Stimulated activated CD4-positive, alpha-beta T cell treated with anti-CD3 and anti-CD28 coated beads, Interleukin-4, amount 100 ng/mL, for 24 hours (primary cell): ENCODE data around the gene TTR.

Experiments used
- DNase-seq: peaks from one replicate; pipeline ENCODE4 v3.0.0-alpha.2; 2020

Gene TTR

GRCh38 chr18:31591628-31592027, at the start of gene TTR:
TSS of gene TTR (plus strand) at chr18:31591877. CDS start at chr18:31591903, 26 bp downstream.
- DNase-seq: no peak

DNA sequence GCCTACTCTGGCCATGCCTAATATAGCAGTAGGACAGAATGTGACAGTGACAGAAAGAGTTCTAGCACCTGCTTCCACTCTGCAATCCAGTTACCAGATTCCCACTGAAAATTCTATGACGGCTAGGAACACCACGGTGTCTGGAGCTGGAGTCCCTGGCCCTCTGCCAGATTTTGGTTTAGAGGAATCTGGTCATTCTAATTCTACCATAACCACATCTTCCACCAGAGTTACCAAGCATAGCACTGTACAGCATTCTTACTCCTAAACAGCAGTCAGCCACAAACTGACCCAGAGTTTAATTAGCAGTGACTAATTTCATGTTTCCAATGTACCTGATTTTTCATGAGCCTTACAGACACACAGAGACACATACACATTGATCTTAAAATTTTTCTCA, 45.2 kb upstream of the TTR start:
- DNase-seq: no peak

GRCh38 chr18:31548853-31549252, 42.8 kb upstream of the TTR start:
- no peak for DNase-seq

DNA sequence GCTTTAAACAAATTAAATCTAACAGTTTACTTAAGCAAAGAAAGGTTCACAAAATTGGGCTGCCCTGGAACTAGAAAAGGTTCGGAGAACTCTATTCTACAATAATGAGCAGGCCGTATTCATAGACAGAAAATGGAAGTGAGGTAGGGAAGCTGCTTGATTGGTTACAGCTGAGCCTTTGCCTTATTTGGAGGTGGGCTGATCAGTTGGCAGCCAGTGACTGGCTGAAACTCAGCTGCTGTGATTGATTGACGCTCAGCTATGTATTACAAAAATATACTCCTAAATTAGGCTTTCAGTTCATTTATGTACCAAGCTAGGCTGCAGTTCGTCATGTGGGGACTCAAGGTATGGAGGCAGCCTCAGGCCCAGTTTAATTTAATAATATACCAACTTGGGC, 42.3 kb upstream of the TTR start:
- DNase-seq: no peak

DNA sequence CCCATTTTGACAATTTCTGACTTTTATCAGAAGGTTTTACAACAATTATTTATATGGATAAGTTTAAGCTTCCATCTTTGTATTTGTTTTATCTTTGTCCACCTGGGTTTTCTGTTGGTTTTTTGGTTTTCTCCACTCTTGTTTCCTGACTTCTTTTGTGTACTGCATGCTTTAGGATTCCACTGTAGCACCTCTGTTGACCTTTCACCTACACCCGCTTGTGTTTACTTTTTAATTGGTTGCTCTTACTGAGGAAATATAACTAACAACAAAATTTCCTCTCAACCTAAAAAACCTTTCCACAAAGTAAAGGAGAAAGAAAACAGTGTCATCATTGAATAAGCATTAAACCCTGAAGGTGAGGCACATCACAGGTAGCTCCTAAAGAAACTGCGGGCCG, 39.8 kb upstream of the TTR start:
- no peak for DNase-seq

- DNase-seq: no peak
Measured at GRCh38 chr18:31553800-31554199, 37.9 kb upstream of the TTR start.

- DNase-seq: no peak
Measured at GRCh38 chr18:31554776-31555175, 36.9 kb upstream of the TTR start.

DNA sequence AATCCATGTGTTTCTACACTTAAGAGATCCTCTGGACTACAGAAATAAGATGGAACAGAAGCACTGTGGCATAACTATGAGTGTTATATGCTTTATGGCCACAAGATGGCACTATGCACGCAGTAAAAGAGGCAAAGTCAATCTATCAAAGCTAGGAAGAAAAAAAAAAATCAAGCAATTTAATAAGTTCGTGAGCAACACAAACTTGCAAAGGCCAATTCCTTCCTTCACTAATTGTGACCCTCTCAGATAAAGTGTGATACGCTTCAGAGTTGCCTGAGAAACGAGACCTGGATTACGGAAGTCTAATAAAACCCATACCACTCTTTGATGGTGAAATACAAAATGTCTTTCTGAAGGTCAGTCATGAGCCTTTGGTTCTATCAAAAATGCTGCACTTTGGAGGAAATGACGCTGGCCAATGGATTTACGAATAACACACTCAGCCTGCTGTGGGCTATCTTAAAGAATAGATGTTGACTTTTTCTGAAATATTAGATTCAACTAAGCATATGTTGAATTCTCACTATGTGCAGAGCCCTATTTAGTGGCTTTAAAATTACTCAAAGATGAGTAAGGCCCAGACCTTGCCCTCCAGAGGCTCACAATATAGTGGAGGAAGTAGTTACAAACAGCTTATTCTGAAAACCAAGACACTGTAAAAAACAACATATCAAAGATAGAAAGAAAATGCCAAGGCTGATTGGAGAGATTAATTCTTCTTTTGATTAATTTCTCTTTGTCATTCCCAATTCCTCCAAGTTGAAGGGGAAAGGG, 35.5 kb upstream of the TTR start:
- DNase-seq: peak; percentile 33

DNA sequence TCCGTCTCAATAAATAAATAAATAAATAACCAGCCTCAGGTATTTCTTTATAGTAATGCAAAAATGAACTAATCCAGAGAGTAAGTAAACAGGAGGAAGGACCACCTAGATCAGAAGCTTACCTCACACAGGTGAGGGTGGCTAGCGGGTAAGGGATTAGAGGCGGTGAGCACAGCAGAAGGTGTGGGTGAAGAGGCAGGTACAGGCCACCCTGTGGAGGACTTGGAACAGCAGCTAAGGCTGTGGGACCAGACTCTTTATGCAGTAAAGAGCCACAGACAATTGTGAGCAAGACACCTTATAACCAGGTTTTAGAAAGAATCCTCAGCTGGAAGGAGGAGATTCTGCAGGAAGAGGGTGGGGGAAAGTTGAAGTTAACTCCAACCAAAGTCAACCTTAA, 34.2 kb upstream of the TTR start:
- DNase-seq: no peak

GRCh38 chr18:31558567-31558966, 33.1 kb upstream of the TTR start:
- no peak for DNase-seq

GRCh38 chr18:31562726-31563125, 29.0 kb upstream of the TTR start:
- no peak for DNase-seq

- no peak for DNase-seq
Measured at GRCh38 chr18:31563778-31564177, 27.9 kb upstream of the TTR start.

DNA sequence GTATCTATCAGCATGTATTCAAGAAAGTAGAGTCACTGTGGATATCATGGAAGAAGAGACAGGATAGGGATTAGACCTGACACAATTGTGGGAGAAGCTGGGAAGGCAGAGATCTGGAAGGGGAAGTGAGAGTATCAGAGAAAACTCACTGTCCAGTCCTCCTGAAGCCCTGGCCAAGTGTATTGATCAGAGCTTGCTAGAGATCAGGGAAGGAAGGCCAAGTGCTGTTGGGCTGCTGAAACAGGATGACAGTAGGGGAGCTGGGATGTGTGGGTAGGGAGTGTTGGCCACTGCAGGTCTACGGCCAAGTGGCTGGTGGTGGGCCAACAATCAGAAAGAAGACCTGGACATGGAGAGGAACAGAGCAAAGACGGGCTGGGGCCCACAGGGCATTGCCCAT, 26.3 kb upstream of the TTR start:
- no peak for DNase-seq

- no peak for DNase-seq
Measured at GRCh38 chr18:31565782-31566512, 25.7 kb upstream of the TTR start.

DNA sequence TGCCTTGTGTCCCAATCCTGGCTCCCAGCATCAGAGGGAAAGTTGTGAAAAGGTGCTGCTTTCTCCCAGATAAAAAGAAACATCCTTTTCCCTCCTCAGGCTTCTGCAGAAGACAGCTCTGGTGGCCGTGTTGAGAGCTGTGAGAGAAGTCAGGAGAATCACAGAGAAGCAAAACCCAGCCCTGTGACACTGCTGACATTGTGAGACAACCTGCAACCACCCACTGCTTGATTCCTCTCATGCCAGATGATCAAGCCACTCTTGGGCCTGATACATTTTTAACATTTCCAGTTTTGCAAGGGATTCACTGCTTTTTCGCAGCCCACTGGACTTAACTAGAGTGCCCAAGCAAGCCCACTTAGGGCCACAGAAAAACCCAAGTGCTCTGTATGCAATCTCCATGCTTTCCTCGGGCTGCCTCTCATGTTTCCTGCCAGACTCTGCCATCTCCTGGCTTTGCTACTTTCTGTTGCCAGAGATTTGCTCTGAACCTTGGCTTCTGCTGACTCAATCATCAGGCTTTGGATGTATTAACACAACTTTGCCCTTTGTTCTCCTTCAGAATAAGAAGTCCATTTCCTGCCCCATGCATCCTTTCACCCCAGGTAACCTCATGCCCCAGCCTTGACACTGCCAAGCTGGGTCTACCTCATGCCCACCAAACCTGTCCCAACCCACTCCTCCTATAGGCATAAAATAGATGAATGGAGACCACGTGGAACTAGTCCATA, 24.9 kb upstream of the TTR start:
- DNase-seq: no peak

GRCh38 chr18:31572368-31572767, 19.3 kb upstream of the TTR start:
- DNase-seq: no peak

GRCh38 chr18:31573051-31573450, 18.6 kb upstream of the TTR start:
- no peak for DNase-seq

GRCh38 chr18:31574359-31574758, 17.3 kb upstream of the TTR start:
- DNase-seq: no peak

DNA sequence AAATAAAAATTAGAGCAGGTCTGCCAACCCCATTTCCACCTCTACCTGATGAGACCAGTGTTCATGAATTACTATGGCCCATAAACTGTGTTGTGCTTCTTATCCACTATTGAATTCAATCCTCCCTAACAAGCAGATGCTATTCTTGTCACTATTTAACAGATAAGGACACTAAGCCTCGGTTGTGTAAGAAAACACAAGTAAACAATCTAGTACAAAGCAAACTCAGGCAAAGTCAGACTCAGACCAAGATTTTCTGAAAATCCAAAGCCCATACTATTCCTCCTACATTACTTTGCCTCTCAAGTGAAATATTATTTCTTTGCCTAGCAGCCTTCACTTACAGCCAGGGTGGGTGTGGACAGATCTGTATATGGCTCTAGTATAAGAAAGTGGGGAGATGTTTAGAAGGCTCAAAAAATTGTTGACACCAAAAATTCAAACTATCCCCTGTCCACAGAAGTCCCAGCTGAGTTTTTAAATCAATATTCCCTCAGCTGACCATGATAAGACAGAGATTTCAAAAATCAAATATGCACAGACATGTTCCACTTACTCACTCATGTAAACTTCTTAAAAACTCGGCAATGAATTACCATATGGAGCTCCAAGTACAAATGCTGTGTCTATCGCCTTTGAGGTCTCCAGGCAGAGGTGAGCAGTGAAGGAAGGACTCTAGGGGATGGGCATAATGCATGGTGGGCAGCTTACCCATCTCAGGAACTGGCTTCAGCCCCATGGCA, 16.0 kb upstream of the TTR start:
- DNase-seq: no peak

DNA sequence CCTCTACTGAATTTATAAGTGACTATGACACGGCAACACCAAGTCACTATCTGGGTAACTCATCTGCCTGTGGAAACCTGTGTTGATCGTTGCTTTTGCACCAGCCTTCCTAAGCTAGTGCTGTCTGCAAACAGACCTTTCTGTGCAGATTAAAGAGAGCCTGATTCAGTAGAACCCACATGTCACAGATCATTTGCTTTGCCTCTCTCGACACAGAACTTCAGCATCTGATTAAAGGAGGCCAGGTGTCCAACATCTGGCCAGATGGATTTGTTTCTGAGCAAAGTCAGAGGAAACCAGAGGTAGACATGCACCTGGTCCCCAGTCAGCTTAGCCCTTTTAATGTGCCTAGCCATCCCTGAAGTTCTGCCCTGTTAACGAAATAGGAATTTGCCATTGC, 15.0 kb upstream of the TTR start:
- DNase-seq: no peak

GRCh38 chr18:31577195-31577594, 14.5 kb upstream of the TTR start:
- no peak for DNase-seq

GRCh38 chr18:31578126-31578525, 13.6 kb upstream of the TTR start:
- DNase-seq: no peak

GRCh38 chr18:31579375-31579774, 12.3 kb upstream of the TTR start:
- DNase-seq: no peak
